ENCODE measurements around the gene PCDHGB7. TPM values are rescaled to one million over a fixed set of nuclear protein-coding genes. Genes with fewer than 3 reads are reported as not detected.

Gene PCDHGB7
- polyA plus RNA-seq, 1 donor (not counting 4 experiments of a cell fraction or from before 2014, with no cell fraction given): 0.69 TPM

- Histone ChIP-seq H3K9me3 (ENCODE audit: control insufficient read depth, low read depth, low read length) (peaks cover 7% of the 10 kb centered on the region), H3K79me2 (ENCODE audit: control insufficient read depth, insufficient read depth, low read length) (no peaks in the 10 kb centered on the region), H3K4me2 (ENCODE audit: control insufficient read depth, extremely low read depth, insufficient read depth, low read depth, low read length) (no peak overlapping the region), H2AFZ (ENCODE audit: control insufficient read depth, low read length) (no peak overlapping the region), H3K27me3 (ENCODE audit: control insufficient read depth, extremely low read depth, insufficient read depth, low read length) (no peaks in the 10 kb centered on the region), H3K36me3 (ENCODE audit: control insufficient read depth in 2 of 2, extremely low read depth in 1 of 2, insufficient read depth in 2 of 2, low read length in 2 of 2) (no peaks in the 10 kb centered on the region), H3K4me1 (ENCODE audit: control insufficient read depth, extremely low read depth, insufficient read depth, low read length) (no peaks in the 10 kb centered on the region), H3K9me1 (ENCODE audit: control insufficient read depth, extremely low read depth, insufficient read depth, low read length) (no peaks in the 10 kb centered on the region), H3K4me3 (ENCODE audit: control insufficient read depth in 2 of 3, extremely low read depth in 1 of 3, insufficient read depth in 2 of 3, low read depth in 1 of 3, low read length in 3 of 3) (no peak overlapping the region), H3K27ac (ENCODE audit: control insufficient read depth, insufficient read depth, low read length) (no peak overlapping the region), H3K9ac (ENCODE audit: control insufficient read depth, extremely low read depth, insufficient read depth, low read length) (no peak overlapping the region), H4K20me1 (ENCODE audit: control insufficient read depth, extremely low read depth, insufficient read depth, low read length) (no peaks in the 10 kb centered on the region)
- TF ChIP-seq CTCF (optimal IDR thresholded peaks at IDR 0.05 in 1 of 3, IDR thresholded peaks at IDR 0.05 in 1 of 3, conservative IDR thresholded peaks at IDR 0.05 in 1 of 3; ENCODE audit: extremely low read depth in 1 of 3, insufficient read depth in 2 of 3, low read length in 3 of 3): no peak
- DNase-seq (ENCODE audit: low read depth, low spot score) (no peak), FAIRE-seq (no peak)
- dilution Hi-C loops (cut with MboI; ENCODE audit: extremely low pct_ligation_motif_present, low sequenced_read_pairs): no loop called here
Measured at GRCh38 chr5:141441571-141442170, 24.2 kb downstream of the PCDHGB7 start.

GRCh38 chr5:141465351-141465750 is 47.9 kb downstream of the PCDHGB7 start:
- Histone ChIP-seq H3K27me3 (ENCODE audit: control insufficient read depth, extremely low read depth, insufficient read depth, low read length) (no peaks in the 10 kb centered on the region), H3K9me3 (ENCODE audit: control insufficient read depth, low read depth, low read length) (no peaks in the 10 kb centered on the region), H3K9ac (ENCODE audit: control insufficient read depth, extremely low read depth, insufficient read depth, low read length) (no peak overlapping the region), H3K27ac (ENCODE audit: control insufficient read depth, insufficient read depth, low read length) (no peak overlapping the region), H3K4me1 (ENCODE audit: control insufficient read depth, extremely low read depth, insufficient read depth, low read length) (no peaks in the 10 kb centered on the region), H2AFZ (ENCODE audit: control insufficient read depth, low read length) (no peak overlapping the region), H3K4me2 (ENCODE audit: control insufficient read depth, extremely low read depth, insufficient read depth, low read depth, low read length) (no peak overlapping the region), H4K20me1 (ENCODE audit: control insufficient read depth, extremely low read depth, insufficient read depth, low read length) (no peaks in the 10 kb centered on the region), H3K4me3 (ENCODE audit: control insufficient read depth in 2 of 3, extremely low read depth in 1 of 3, insufficient read depth in 2 of 3, low read depth in 1 of 3, low read length in 3 of 3) (no peak overlapping the region), H3K9me1 (ENCODE audit: control insufficient read depth, extremely low read depth, insufficient read depth, low read length) (no peaks in the 10 kb centered on the region), H3K79me2 (ENCODE audit: control insufficient read depth, insufficient read depth, low read length) (no peaks in the 10 kb centered on the region), H3K36me3 (ENCODE audit: control insufficient read depth in 2 of 2, extremely low read depth in 1 of 2, insufficient read depth in 2 of 2, low read length in 2 of 2) (no peaks in the 10 kb centered on the region)
- DNase-seq (ENCODE audit: low read depth, low spot score): no peak
- FAIRE-seq: no peak
- dilution Hi-C loops (cut with MboI; ENCODE audit: extremely low pct_ligation_motif_present, low sequenced_read_pairs): no loop called here
- TF ChIP-seq EZH2 (IDR thresholded peaks at IDR 0.05; ENCODE audit: low read length): no peak
- TF ChIP-seq CTCF (optimal IDR thresholded peaks at IDR 0.05 in 1 of 3, IDR thresholded peaks at IDR 0.05 in 1 of 3, conservative IDR thresholded peaks at IDR 0.05 in 1 of 3; ENCODE audit: extremely low read depth in 1 of 3, insufficient read depth in 2 of 3, low read length in 3 of 3): no peak

Other genes with a start within 250 kb of the PCDHGB7 start
- gene PCDHB7, start 245.0 kb upstream of the PCDHGB7 start, polyA plus RNA-seq: not detected in 3 replicates
- not detected in 3 replicates for gene PCDHB8, start 239.9 kb upstream of the PCDHGB7 start, polyA plus RNA-seq
- gene PCDHB16, start 235.3 kb upstream of the PCDHGB7 start, polyA plus RNA-seq: 0.02 to 0.09 TPM (median 0.07 TPM) in 3 replicates
- gene PCDHB9, start 230.5 kb upstream of the PCDHGB7 start, polyA plus RNA-seq: 0.01 TPM in 1 of 3 replicates, not detected in the others
- gene PCDHB10, start 225.3 kb upstream of the PCDHGB7 start, polyA plus RNA-seq: 0.04 to 0.07 TPM (median 0.05 TPM) in 3 replicates
- not detected in 3 replicates for gene PCDHB11, start 218.1 kb upstream of the PCDHGB7 start, polyA plus RNA-seq
- 0.03 TPM in 1 of 3 replicates, not detected in the others for gene PCDHB12, start 209.0 kb upstream of the PCDHGB7 start, polyA plus RNA-seq
- gene PCDHB13, start 203.8 kb upstream of the PCDHGB7 start, polyA plus RNA-seq: 0.07 to 0.13 TPM (median 0.09 TPM) in 3 replicates
- gene PCDHB14, start 194.3 kb upstream of the PCDHGB7 start, polyA plus RNA-seq: 0.13 to 0.41 TPM (median 0.20 TPM) in 3 replicates
- gene PCDHB15, start 172.3 kb upstream of the PCDHGB7 start, polyA plus RNA-seq: 0.03 to 0.31 TPM (median 0.09 TPM) in 3 replicates
- gene SLC25A2, start 113.6 kb upstream of the PCDHGB7 start, polyA plus RNA-seq: not detected in 3 replicates
- 37.5 to 58.9 TPM (median 47.5 TPM) in 3 replicates for gene TAF7, start 96.9 kb upstream of the PCDHGB7 start, polyA plus RNA-seq
- gene PCDHGA1, start 87.2 kb upstream of the PCDHGB7 start, polyA plus RNA-seq: 0.08 to 0.17 TPM (median 0.09 TPM) in 3 replicates
- gene PCDHGA2, start 78.9 kb upstream of the PCDHGB7 start, polyA plus RNA-seq: 0.14 to 0.37 TPM (median 0.35 TPM) in 3 replicates
- 0.03 to 0.05 TPM in 2 of 3 replicates, not detected in the other for gene PCDHGA3, start 73.8 kb upstream of the PCDHGB7 start, polyA plus RNA-seq
- gene PCDHGB1, start 67.6 kb upstream of the PCDHGB7 start, polyA plus RNA-seq: 0.08 to 0.15 TPM (median 0.09 TPM) in 3 replicates
- 0.05 to 0.15 TPM (median 0.14 TPM) in 3 replicates for gene PCDHGA4, start 62.7 kb upstream of the PCDHGB7 start, polyA plus RNA-seq
- gene PCDHGB2, start 57.7 kb upstream of the PCDHGB7 start, polyA plus RNA-seq: 0.12 to 0.15 TPM (median 0.12 TPM) in 3 replicates
- 0.01 to 0.07 TPM (median 0.06 TPM) in 3 replicates for gene PCDHGA5, start 53.5 kb upstream of the PCDHGB7 start, polyA plus RNA-seq
- 0.17 to 0.28 TPM (median 0.18 TPM) in 3 replicates for gene PCDHGB3, start 47.4 kb upstream of the PCDHGB7 start, polyA plus RNA-seq
- 0.16 to 0.36 TPM (median 0.28 TPM) in 3 replicates for gene PCDHGA6, start 43.8 kb upstream of the PCDHGB7 start, polyA plus RNA-seq
- gene PCDHGA7, start 34.9 kb upstream of the PCDHGB7 start, polyA plus RNA-seq: 0.13 to 0.24 TPM (median 0.14 TPM) in 3 replicates
- gene PCDHGB4, start 30.0 kb upstream of the PCDHGB7 start, polyA plus RNA-seq: 1.6 to 2.7 TPM (median 2.4 TPM) in 3 replicates
- gene PCDHGA8, start 25.0 kb upstream of the PCDHGB7 start, polyA plus RNA-seq: 0.08 to 0.09 TPM (median 0.09 TPM) in 3 replicates
- gene PCDHGB5, start 19.7 kb upstream of the PCDHGB7 start, polyA plus RNA-seq: 1.8 to 4.3 TPM (median 1.9 TPM) in 3 replicates
- gene PCDHGA9, start 14.9 kb upstream of the PCDHGB7 start, polyA plus RNA-seq: 0.24 to 0.35 TPM (median 0.28 TPM) in 3 replicates
- 0.19 to 0.30 TPM (median 0.23 TPM) in 3 replicates for gene PCDHGB6, start 9.7 kb upstream of the PCDHGB7 start, polyA plus RNA-seq
- 1.3 to 1.8 TPM (median 1.6 TPM) in 3 replicates for gene PCDHGA10, start 4.7 kb upstream of the PCDHGB7 start, polyA plus RNA-seq
- 1.4 to 2.5 TPM (median 1.4 TPM) in 3 replicates for gene PCDHGA11, start 3.4 kb downstream of the PCDHGB7 start, polyA plus RNA-seq
- 0.69 to 1.9 TPM (median 1.0 TPM) in 3 replicates for gene PCDHGA12, start 12.8 kb downstream of the PCDHGB7 start, polyA plus RNA-seq
- gene PCDHGC3, start 58.3 kb downstream of the PCDHGB7 start, polyA plus RNA-seq: 9.8 to 45.1 TPM (median 15.2 TPM) in 3 replicates
- 0.12 to 0.15 TPM (median 0.13 TPM) in 3 replicates for gene PCDHGC4, start 67.4 kb downstream of the PCDHGB7 start, polyA plus RNA-seq
- gene PCDHGC5, start 71.4 kb downstream of the PCDHGB7 start, polyA plus RNA-seq: 0.77 to 1.6 TPM (median 1.5 TPM) in 3 replicates
- 64.7 to 130 TPM (median 72.0 TPM) in 3 replicates for gene DIAPH1, start 201.3 kb downstream of the PCDHGB7 start, polyA plus RNA-seq
- 93.6 to 97.4 TPM (median 96.0 TPM) in 3 replicates for gene HDAC3, start 219.2 kb downstream of the PCDHGB7 start, polyA plus RNA-seq
- 8.9 to 11.1 TPM (median 10.2 TPM) in 3 replicates for gene RELL2, start 219.3 kb downstream of the PCDHGB7 start, polyA plus RNA-seq
- 9.7 to 17.1 TPM (median 13.5 TPM) in 3 replicates for gene FCHSD1, start 233.7 kb downstream of the PCDHGB7 start, polyA plus RNA-seq